SH-SY5Y (cell line): ENCODE measurements around the gene EPB41L1.

ENCODE experiments used
- GATA2 ChIP-seq: IDR thresholded peaks from 2 replicates; pipeline ENCODE4 v1.6.1; 2011; ENCODE audit warnings: mild to moderate bottlenecking, low read depth, low read length
- GATA3 ChIP-seq: IDR thresholded peaks from 2 replicates; pipeline ENCODE4 v1.6.1; 2011; ENCODE audit warnings: low read depth, mild to moderate bottlenecking, low read length, moderate library complexity

GRCh38 chr20:36170542-36171215 lies 16.1 kb downstream of the EPB41L1 start:
- TF ChIP-seq GATA2 = no peak
- no peak for TF ChIP-seq GATA3
